Measurements from ENCODE around the gene CDH4.

DNA sequence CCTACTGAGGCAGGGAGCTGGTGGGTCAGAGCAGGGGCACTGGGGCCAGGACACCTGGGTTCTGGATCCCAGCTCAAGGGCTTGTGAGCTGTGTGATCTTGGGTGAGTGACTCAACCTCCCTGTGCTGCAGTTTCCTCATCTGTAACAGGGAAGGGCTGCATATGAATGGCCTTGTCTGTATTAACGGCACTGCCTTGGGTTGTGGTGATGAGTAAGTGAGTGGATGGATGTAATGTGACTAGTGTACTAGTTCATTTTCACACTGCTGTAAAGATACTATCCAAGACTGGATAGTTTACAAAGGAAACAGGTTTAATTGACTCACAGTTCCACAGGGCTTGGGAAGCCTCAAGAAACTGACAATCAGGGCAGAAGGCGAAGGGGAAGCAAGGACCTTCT lies 580.1 kb downstream of the CDH4 start:
- TF ChIP-seq, protein P1, sequence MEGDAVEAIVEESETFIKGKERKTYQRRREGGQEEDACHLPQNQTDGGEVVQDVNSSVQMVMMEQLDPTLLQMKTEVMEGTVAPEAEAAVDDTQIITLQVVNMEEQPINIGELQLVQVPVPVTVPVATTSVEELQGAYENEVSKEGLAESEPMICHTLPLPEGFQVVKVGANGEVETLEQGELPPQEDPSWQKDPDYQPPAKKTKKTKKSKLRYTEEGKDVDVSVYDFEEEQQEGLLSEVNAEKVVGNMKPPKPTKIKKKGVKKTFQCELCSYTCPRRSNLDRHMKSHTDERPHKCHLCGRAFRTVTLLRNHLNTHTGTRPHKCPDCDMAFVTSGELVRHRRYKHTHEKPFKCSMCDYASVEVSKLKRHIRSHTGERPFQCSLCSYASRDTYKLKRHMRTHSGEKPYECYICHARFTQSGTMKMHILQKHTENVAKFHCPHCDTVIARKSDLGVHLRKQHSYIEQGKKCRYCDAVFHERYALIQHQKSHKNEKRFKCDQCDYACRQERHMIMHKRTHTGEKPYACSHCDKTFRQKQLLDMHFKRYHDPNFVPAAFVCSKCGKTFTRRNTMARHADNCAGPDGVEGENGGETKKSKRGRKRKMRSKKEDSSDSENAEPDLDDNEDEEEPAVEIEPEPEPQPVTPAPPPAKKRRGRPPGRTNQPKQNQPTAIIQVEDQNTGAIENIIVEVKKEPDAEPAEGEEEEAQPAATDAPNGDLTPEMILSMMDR (conservative IDR thresholded peaks at IDR 0.05): no peak
- no peak for TF ChIP-seq ZFX (IDR thresholded peaks at IDR 0.05)

All from C4-2B (cell line).